Measurements from ENCODE around the gene SPPL3. TPM values are rescaled to one million over a fixed set of nuclear protein-coding genes. Genes with fewer than 3 reads are reported as not detected.

SPPL3 gene
- polyA plus RNA-seq, 1 experiment = 22.1 TPM

DNA sequence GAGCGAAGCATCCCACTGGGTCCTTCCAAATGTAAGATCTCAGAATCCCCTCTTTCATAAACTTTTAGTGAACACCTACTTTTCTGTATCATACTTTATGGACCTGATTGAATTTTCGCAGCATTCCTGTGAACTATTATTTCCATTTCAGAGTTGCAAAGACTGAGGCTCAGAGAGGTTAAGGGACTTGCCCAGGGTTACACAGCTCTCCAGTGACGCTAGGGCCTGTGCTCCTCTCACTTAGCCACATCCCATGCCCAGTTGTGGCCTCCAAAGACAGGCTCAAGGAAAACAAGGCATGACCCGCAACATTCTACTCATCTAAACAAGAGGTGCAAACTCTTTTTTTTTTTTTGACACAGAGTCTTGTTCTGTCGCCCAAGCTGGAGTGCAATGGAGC lies 25.9 kb upstream of the SPPL3 start:
- no peak for DNase-seq (ENCODE audit: low read depth, low spot score)
- H3K9me3 ChIP-seq (ENCODE audit: control insufficient read depth, insufficient read depth, low read length) = no peaks in the 10 kb centered on the region
- TF ChIP-seq, protein P1, sequence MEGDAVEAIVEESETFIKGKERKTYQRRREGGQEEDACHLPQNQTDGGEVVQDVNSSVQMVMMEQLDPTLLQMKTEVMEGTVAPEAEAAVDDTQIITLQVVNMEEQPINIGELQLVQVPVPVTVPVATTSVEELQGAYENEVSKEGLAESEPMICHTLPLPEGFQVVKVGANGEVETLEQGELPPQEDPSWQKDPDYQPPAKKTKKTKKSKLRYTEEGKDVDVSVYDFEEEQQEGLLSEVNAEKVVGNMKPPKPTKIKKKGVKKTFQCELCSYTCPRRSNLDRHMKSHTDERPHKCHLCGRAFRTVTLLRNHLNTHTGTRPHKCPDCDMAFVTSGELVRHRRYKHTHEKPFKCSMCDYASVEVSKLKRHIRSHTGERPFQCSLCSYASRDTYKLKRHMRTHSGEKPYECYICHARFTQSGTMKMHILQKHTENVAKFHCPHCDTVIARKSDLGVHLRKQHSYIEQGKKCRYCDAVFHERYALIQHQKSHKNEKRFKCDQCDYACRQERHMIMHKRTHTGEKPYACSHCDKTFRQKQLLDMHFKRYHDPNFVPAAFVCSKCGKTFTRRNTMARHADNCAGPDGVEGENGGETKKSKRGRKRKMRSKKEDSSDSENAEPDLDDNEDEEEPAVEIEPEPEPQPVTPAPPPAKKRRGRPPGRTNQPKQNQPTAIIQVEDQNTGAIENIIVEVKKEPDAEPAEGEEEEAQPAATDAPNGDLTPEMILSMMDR (IDR thresholded peaks at IDR 0.05; ENCODE audit: low read depth, low read length) = no peak
- H3K27me3 ChIP-seq (ENCODE audit: control insufficient read depth, insufficient read depth, low read length) = no peaks in the 10 kb centered on the region
- CTCF ChIA-PET = no interaction called here
- H3K27ac ChIP-seq (ENCODE audit: low read depth, low read length) = no peak overlapping the region
- POLR2A ChIA-PET = no interaction called here
- H3K4me3 ChIP-seq (ENCODE audit: low read depth, low read length) = no peak overlapping the region

DNA sequence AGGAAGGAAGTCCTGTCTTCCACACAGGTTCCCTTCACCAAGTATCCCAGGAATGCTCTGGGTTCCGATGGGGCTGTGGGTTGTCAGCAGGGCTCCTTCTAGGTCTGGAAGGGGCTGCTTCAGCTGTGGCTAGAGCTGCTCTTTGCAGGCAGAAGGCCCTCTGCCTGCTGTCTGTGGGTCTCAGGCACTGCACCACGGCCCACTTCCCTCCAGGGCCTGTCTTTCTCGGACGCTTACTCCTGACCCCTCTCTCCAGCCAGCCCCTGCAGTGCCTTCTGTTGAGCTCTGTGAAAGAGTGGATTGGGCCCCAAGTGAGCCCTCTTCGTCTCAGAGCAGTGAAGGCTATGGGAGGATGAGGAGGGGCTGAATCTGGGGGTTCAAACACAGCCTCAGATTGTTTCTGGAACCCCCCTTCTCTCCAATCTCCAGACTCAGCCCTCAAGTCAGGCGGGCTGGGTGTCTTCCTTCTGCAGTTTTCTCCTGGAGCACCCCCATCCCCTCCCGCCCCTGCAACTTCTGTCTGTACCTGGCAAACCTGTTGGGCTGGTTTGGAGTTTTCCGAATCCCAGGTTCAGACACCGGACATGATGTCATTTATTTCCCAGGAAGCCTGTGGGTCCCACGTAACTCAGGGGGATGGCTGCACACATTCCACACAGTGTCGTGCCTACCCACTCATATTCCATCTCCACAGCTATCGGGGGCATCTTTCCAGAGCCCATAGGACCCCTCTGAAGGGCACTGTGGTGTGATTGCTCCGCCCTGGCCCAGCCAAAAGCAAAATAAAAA lies 24.9 kb upstream of the SPPL3 start:
- no peak for DNase-seq (ENCODE audit: low read depth, low spot score)
- POLR2A ChIA-PET = no interaction called here
- H3K9me3 ChIP-seq (ENCODE audit: control insufficient read depth, insufficient read depth, low read length) = no peaks in the 10 kb centered on the region
- no peaks in the 10 kb centered on the region for H3K27me3 ChIP-seq (ENCODE audit: control insufficient read depth, insufficient read depth, low read length)
- CTCF ChIA-PET = interaction anchor here (0.5 kb wide), 1 partner anchor 10 kb away, joined by 7 read pairs; no protein-coding TSS in a partner anchor
- H3K27ac ChIP-seq (ENCODE audit: low read depth, low read length) = no peak overlapping the region
- TF ChIP-seq, protein P1 (IDR thresholded peaks at IDR 0.05; ENCODE audit: low read depth, low read length) = no peak
- H3K4me3 ChIP-seq (ENCODE audit: low read depth, low read length) = no peak overlapping the region

- POLR2A ChIA-PET = no interaction called here
- no peak for DNase-seq (ENCODE audit: low read depth, low spot score)
- H3K9me3 ChIP-seq (ENCODE audit: control insufficient read depth, insufficient read depth, low read length) = no peaks in the 10 kb centered on the region
- CTCF ChIA-PET = no interaction called here
- H3K27ac ChIP-seq (ENCODE audit: low read depth, low read length) = no peak overlapping the region
- H3K27me3 ChIP-seq (ENCODE audit: control insufficient read depth, insufficient read depth, low read length) = no peaks in the 10 kb centered on the region
- TF ChIP-seq, protein P1 (IDR thresholded peaks at IDR 0.05; ENCODE audit: low read depth, low read length) = no peak
- no peak overlapping the region for H3K4me3 ChIP-seq (ENCODE audit: low read depth, low read length)
Measured at GRCh38 chr12:120925740-120926563, 21.8 kb upstream of the SPPL3 start.

DNA sequence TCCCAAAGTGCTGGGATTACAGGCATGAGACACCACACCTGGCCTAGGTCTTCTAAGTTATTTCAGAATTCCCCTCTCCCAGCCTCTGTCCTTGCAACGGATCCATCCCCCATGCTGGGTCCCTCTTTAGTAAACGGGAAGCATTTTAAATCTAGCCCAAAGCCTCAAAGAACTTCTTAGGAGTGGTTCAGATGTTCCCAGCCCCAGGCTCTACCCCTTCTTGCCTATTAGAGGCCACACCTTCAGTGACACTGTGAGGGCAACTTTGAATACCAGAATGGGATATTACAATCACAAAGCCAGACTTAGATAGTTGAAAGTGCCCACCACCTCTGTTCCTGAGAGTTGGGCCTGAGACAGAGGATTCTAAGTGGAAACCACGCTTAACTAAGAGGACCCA lies 18.1 kb upstream of the SPPL3 start:
- no peak for DNase-seq (ENCODE audit: low read depth, low spot score)
- POLR2A ChIA-PET = no interaction called here
- Histone ChIP-seq H3K9me3 (ENCODE audit: control insufficient read depth, insufficient read depth, low read length) (peaks cover 8% of the 10 kb centered on the region), H3K4me3 (ENCODE audit: low read depth, low read length) (no peak overlapping the region), H3K27ac (ENCODE audit: low read depth, low read length) (no peak overlapping the region), H3K27me3 (ENCODE audit: control insufficient read depth, insufficient read depth, low read length) (no peaks in the 10 kb centered on the region)
- CTCF ChIA-PET = no interaction called here
- TF ChIP-seq, protein P1 (IDR thresholded peaks at IDR 0.05; ENCODE audit: low read depth, low read length) = no peak

GRCh38 chr12:120921637-120922036 lies 17.5 kb upstream of the SPPL3 start:
- H3K27ac ChIP-seq (ENCODE audit: low read depth, low read length) = no peak overlapping the region
- no peaks in the 10 kb centered on the region for H3K27me3 ChIP-seq (ENCODE audit: control insufficient read depth, insufficient read depth, low read length)
- TF ChIP-seq, protein P1 (IDR thresholded peaks at IDR 0.05; ENCODE audit: low read depth, low read length) = no peak
- POLR2A ChIA-PET = no interaction called here
- CTCF ChIA-PET = no interaction called here
- peaks cover 9% of the 10 kb centered on the region for H3K9me3 ChIP-seq (ENCODE audit: control insufficient read depth, insufficient read depth, low read length)
- no peak overlapping the region for H3K4me3 ChIP-seq (ENCODE audit: low read depth, low read length)
- no peak for DNase-seq (ENCODE audit: low read depth, low spot score)
